BJ (cell line): ENCODE measurements around the gene SPG21. TPM values are rescaled to one million over a fixed set of nuclear protein-coding genes. Genes with fewer than 3 reads are reported as not detected.

Experiments used
- CTCF ChIA-PET: fragments of 350-600 bp; formaldehyde crosslinking; extraction: SDS; loops from one replicate; lab custom pipeline; 2021; ENCODE audit warnings: antibody characterized with exemption, inconsistent platforms; lab: Yijun Ruan, JAX
- POLR2A ChIA-PET: fragments of 300-600 bp; sonication (Branson Sonifier 250); formaldehyde crosslinking; extraction: SDS; loops from one replicate; lab custom pipeline; 2021; ENCODE audit warnings: antibody characterized with exemption; lab: Charles Lee
- DNase-seq: peaks from one replicate; pipeline ENCODE4 v3.0.0-alpha.2; 2011; ENCODE audit warnings: low read depth
- H3K27me3 ChIP-seq: 2 replicates; pipeline ENCODE4 v1.6.0; 2011; ENCODE audit warnings: low read length; ENCODE audit not compliant: control insufficient read depth, insufficient read depth
- H3K36me3 ChIP-seq: 2 replicates; pipeline ENCODE4 v1.5.1; 2011; ENCODE audit warnings: low read length; ENCODE audit not compliant: control insufficient read depth, insufficient read depth
- H3K4me3 ChIP-seq: 2 replicates; pipeline ENCODE4 v1.5.1; 2011; ENCODE audit warnings: low read depth, mild to moderate bottlenecking, control low read depth, low read length
- CTCF ChIP-seq: IDR thresholded peaks from 2 replicates; pipeline ENCODE4 v1.5.1; 2011; ENCODE audit warnings: low read depth, mild to moderate bottlenecking, control low read depth, inconsistent platforms, low read length, moderate library complexity; ENCODE audit not compliant: insufficient read depth
- polyA plus RNA-seq: library from polyadenylated mRNA; depleted of rRNA; stranded (reverse); fragments of >200 nt; gene quantifications from 2 replicates; pipeline ENCODE4 v1.2.3, GENCODE V29; 2011

SPG21 gene
- polyA plus RNA-seq, 1 experiment, result 54.7 TPM

- ChIA-PET CTCF (interaction anchor here (0.5 to 2.3 kb wide), 8 partner anchors 11 to 281 kb away, joined by 3 to 9 read pairs (median 4); no protein-coding TSS in a partner anchor), POLR2A (no interaction called here)
- DNase-seq, result no peak
- Histone ChIP-seq H3K4me3 (no peak overlapping the region), H3K27me3 (no peaks in the 10 kb centered on the region), H3K36me3 (peaks cover 2% of the 10 kb centered on the region)
- TF ChIP-seq CTCF, result no peak
These were observed 19.3 kb upstream of the SPG21 start for GRCh38 chr15:65008983-65009382.

- no peak overlapping the region for H3K4me3 ChIP-seq
- no peak for TF ChIP-seq CTCF
- H3K27me3 ChIP-seq, result no peaks in the 10 kb centered on the region
- CTCF ChIA-PET, result no interaction called here
- POLR2A ChIA-PET, result no interaction called here
- H3K36me3 ChIP-seq, result no peaks in the 10 kb centered on the region
- no peak for DNase-seq
These were observed 17.2 kb upstream of the SPG21 start for GRCh38 chr15:65006876-65007275.

GRCh38 chr15:65004993-65005392 is 15.3 kb upstream of the SPG21 start:
- no peaks in the 10 kb centered on the region for H3K36me3 ChIP-seq
- CTCF ChIA-PET, result interaction anchor here (1.2 kb wide), 1 partner anchor 21 kb away, joined by 3 read pairs; no protein-coding TSS in a partner anchor
- no peak for DNase-seq
- no peak overlapping the region for H3K4me3 ChIP-seq
- no peak for TF ChIP-seq CTCF
- H3K27me3 ChIP-seq, result no peaks in the 10 kb centered on the region
- POLR2A ChIA-PET, result no interaction called here

GRCh38 chr15:64997745-64998375 is 8.1 kb upstream of the SPG21 start:
- ChIA-PET POLR2A (no interaction called here), CTCF (interaction anchor here (0.7 to 1.7 kb wide), 3 partner anchors 11 to 14 kb away, joined by 4 to 6 read pairs (median 4); no protein-coding TSS in a partner anchor)
- Histone ChIP-seq H3K4me3 (no peak overlapping the region), H3K36me3 (no peaks in the 10 kb centered on the region), H3K27me3 (no peaks in the 10 kb centered on the region)
- no peak for DNase-seq
- TF ChIP-seq CTCF, result no peak

- ChIA-PET CTCF (interaction anchor here (1.2 to 1.7 kb wide), 2 partner anchors 12 to 15 kb away, joined by 4 read pairs; no protein-coding TSS in a partner anchor), POLR2A (no interaction called here)
- Histone ChIP-seq H3K27me3 (no peaks in the 10 kb centered on the region), H3K36me3 (no peaks in the 10 kb centered on the region), H3K4me3 (no peak overlapping the region)
- DNase-seq, result no peak
- no peak for TF ChIP-seq CTCF
These were observed 7.4 kb upstream of the SPG21 start for GRCh38 chr15:64997066-64997465.
